SK-N-SH (cell line): Measurements from ENCODE around the gene SRGAP1. TPM values are rescaled to one million over a fixed set of nuclear protein-coding genes. Genes with fewer than 3 reads are reported as not detected.

Experiments
- CTCF ChIA-PET: fragments of 300-600, 350-600 bp; formaldehyde crosslinking; extraction: SDS; loops from one replicate; lab custom pipeline; 2021; lab: Yijun Ruan, JAX
- POLR2A ChIA-PET: fragments of 350-600 bp; sonication (Branson Sonifier 250); formaldehyde crosslinking; extraction: SDS; loops from one replicate; lab custom pipeline; 2020; ENCODE audit warnings: antibody characterized with exemption, inconsistent platforms; lab: Yijun Ruan, JAX
- DNase-seq: peaks from one replicate; pipeline ENCODE4 v3.0.0; 2012
- H2AFZ ChIP-seq: fragments of 200-600 bp; sonication (generic); 2 replicates; pipeline ENCODE4 v1.8.1; 2016; ENCODE audit warnings: antibody characterized with exemption, mild to moderate bottlenecking, low read depth
- H3F3A ChIP-seq: fragments of 200-600 bp; sonication (generic); replicated peaks from 2 replicates; pipeline ENCODE3; 2016; ENCODE audit warnings: antibody characterized with exemption, mild to moderate bottlenecking; ENCODE audit not compliant: insufficient read depth
- H3K27ac ChIP-seq, 2 experiments: fragments of 200-500 bp in 1 of 2; fragments of 200-600 bp in 1 of 2; sonication (Bioruptor generic) in 1 of 2; sonication (generic), shearing (Covaris generic) in 1 of 2; 2 replicates each; pipeline versions ENCODE4 v1.5.1 to v1.6.1; 2014 to 2016; ENCODE audit warnings: low read depth in 2 of 2, inconsistent platforms in 1 of 2, low read length in 1 of 2, mild to moderate bottlenecking in 1 of 2, mixed read lengths in 1 of 2
- H3K27me3 ChIP-seq: fragments of 200-600 bp; sonication (generic), shearing (Covaris generic); 2 replicates; pipeline ENCODE4 v1.6.1; 2016; ENCODE audit warnings: mixed run types; ENCODE audit not compliant: insufficient read depth
- H3K36me3 ChIP-seq, 2 experiments: fragments of 200-500 bp in 1 of 2; fragments of 200-600 bp in 1 of 2; sonication (Bioruptor generic) in 1 of 2; sonication (generic) in 1 of 2; replicated peaks in 1 of 2; 2 replicates each; pipeline versions ENCODE3 to v1.5.1; 2014 to 2016; ENCODE audit warnings: low read length in 1 of 2, mild to moderate bottlenecking in 1 of 2; ENCODE audit not compliant: insufficient read depth in 2 of 2, control insufficient read depth in 1 of 2
- H3K4me1 ChIP-seq, 2 experiments: fragments of 200-500 bp in 1 of 2; fragments of 200-600 bp in 1 of 2; sonication (Bioruptor generic) in 1 of 2; sonication (generic), shearing (Covaris generic) in 1 of 2; 2 replicates each; pipeline versions ENCODE4 v1.5.1 to v1.6.1; 2014 to 2016; ENCODE audit warnings: low read depth in 1 of 2, low read length in 1 of 2, mixed run types in 1 of 2; ENCODE audit not compliant: insufficient read depth in 2 of 2, control insufficient read depth in 1 of 2
- H3K4me2 ChIP-seq: fragments of 200-600 bp; sonication (generic), shearing (Covaris generic); 2 replicates; pipeline ENCODE4 v1.6.1; 2017; ENCODE audit warnings: mixed run types
- H3K4me3 ChIP-seq, 2 experiments: fragments of 200-500 bp in 1 of 2; fragments of 200-600 bp in 1 of 2; sonication (Bioruptor generic) in 1 of 2; sonication (generic), shearing (Covaris generic) in 1 of 2; 2 replicates each; pipeline versions ENCODE4 v1.5.1 to v1.8.1; 2014 to 2016; ENCODE audit warnings: low read depth in 2 of 2, inconsistent platforms in 1 of 2, low read length in 1 of 2, mild to moderate bottlenecking in 1 of 2, mixed read lengths in 1 of 2, moderate library complexity in 1 of 2
- H3K79me2 ChIP-seq: fragments of 200-600 bp; sonication (generic); 2 replicates; pipeline ENCODE4 v1.8.1; 2017; ENCODE audit warnings: mild to moderate bottlenecking; ENCODE audit not compliant: insufficient read depth
- H3K9ac ChIP-seq: fragments of 200-600 bp; sonication (generic); 2 replicates; pipeline ENCODE4 v1.6.1; 2017; ENCODE audit warnings: mixed run types
- H3K9me2 ChIP-seq: fragments of 200-600 bp; sonication (generic); 2 replicates; pipeline ENCODE4 v1.6.1; 2017; ENCODE audit warnings: mixed run types
- H3K9me3 ChIP-seq: fragments of 200-600 bp; sonication (generic); 2 replicates; pipeline ENCODE4 v1.6.1; 2017; ENCODE audit warnings: mixed run types, mild to moderate bottlenecking, moderate library complexity
- H4K20me1 ChIP-seq: fragments of 200-600 bp; sonication (generic); 2 replicates; pipeline ENCODE4 v1.6.1; 2017; ENCODE audit warnings: mild to moderate bottlenecking, mixed run types; ENCODE audit not compliant: insufficient read depth
- CTCF ChIP-seq: fragments of 200-600 bp; sonication (generic); IDR thresholded peaks from 2 replicates; pipeline ENCODE4 v1.6.1; 2017; ENCODE audit warnings: antibody characterized with exemption, mild to moderate bottlenecking, moderate library complexity
- ELF1 ChIP-seq: IDR thresholded peaks from 2 replicates; pipeline ENCODE4 v1.4.0; 2012
- FOSL2 ChIP-seq: IDR thresholded peaks from 2 replicates; pipeline ENCODE4 v1.4.0; 2012; ENCODE audit warnings: low read depth, mild to moderate bottlenecking, moderate library complexity, borderline replicate concordance
- FOXJ3 ChIP-seq: sonication (generic); formaldehyde crosslinking; IDR thresholded peaks from 2 replicates; pipeline ENCODE4 v1.5.1; 2020; ENCODE audit warnings: mild to moderate bottlenecking, missing genetic modification reagents
- PBX3 ChIP-seq: IDR thresholded peaks from 2 replicates; pipeline ENCODE4; 2012
- POLR2AphosphoS5 ChIP-seq: IDR thresholded peaks from 2 replicates; pipeline ENCODE4 v1.6.1; 2012; ENCODE audit warnings: low read depth, low read length
- SIN3A ChIP-seq: IDR thresholded peaks from 2 replicates; pipeline ENCODE4 v1.6.1; 2012; ENCODE audit warnings: low read depth, mild to moderate bottlenecking, low read length, moderate library complexity, borderline replicate concordance
- YY1 ChIP-seq: IDR thresholded peaks from 2 replicates; pipeline ENCODE4 v1.4.0; 2012; ENCODE audit warnings: low read depth, mild to moderate bottlenecking
- WGBS: methylation state at CpG from one replicate; pipeline ENCODE4 v1.1.6; 2017; ENCODE audit warnings: low lambda C conversion rate; 5-methylcytosine and 5-hydroxymethylcytosine counted together
- polyA plus RNA-seq, 3 experiments: library from polyadenylated mRNA; depleted of rRNA; stranded (reverse); fragments of >200 nt; gene quantifications; 2 replicates each; pipeline ENCODE4 v1.2.3, GENCODE V29; 2012
- TF ChIP-seq, protein P1 (sequence below): IDR thresholded peaks from 2 replicates; pipeline ENCODE4 v1.4.0; 2012; ENCODE audit warnings: low read depth, borderline replicate concordance

SRGAP1 gene
- polyA plus RNA-seq, 1 of the 3 experiments (the other 2 are of a cell fraction), result 2.6 TPM

DNA sequence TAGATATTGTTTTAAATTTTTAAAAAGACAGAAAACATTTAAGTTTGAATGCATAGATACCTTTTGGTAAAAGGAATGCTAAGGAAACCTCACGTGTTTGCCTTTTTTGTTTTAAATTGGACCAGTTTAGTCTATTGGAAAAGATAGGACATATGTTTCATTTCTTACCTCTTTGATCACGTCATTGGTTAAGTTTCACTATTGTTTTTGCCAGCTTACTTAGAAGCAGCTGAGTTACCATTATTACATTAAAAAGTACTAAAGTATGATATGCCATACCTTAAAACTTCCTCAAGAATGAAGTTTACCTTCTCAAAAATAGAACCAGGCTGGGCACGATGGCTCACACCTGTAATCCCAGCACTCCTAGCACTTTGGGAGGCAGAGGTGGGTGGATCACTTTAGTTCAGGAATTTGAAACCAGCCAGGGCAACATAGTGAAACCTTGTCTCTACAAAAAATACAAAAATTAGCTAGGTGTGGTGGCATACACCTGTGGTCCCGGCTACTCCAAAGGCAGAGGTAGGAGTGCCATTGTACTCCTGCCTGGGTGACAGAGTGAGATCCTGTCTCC lies 54.4 kb downstream of the SRGAP1 start:
- ChIA-PET CTCF (interaction anchor here (1.0 to 1.8 kb wide), 3 partner anchors 11 to 76 kb away, joined by 3 to 7 read pairs (median 3); partner anchors contain the start of gene SRGAP1), POLR2A (no interaction called here)
- Histone ChIP-seq H3K9me3 (no peaks in the 10 kb centered on the region), H3K27ac (no peak overlapping the region), H3K4me1 (peaks cover 6 to 13% of the 10 kb centered on the region in 2 experiments; a peak in 3 of 4 replicates), H3K9me2 (no peaks in the 10 kb centered on the region), H4K20me1 (no peaks in the 10 kb centered on the region), H3K27me3 (no peaks in the 10 kb centered on the region), H3K79me2 (peaks cover 48% of the 10 kb centered on the region; the same call in 1 of the 2 replicates), H3K9ac (no peak overlapping the region), H2AFZ (no peak overlapping the region), H3K4me2 (no peak overlapping the region), H3K36me3 (no peaks in the 10 kb centered on the region)
- DNase-seq, result no peak
- WGBS, result 95% methylated on average over 4 of the region's 4 CpGs
- TF ChIP-seq SIN3A, result no peak
- TF ChIP-seq ELF1, result no peak
- TF ChIP-seq YY1, result no peak
- TF ChIP-seq CTCF, result no peak
- no peak for TF ChIP-seq POLR2AphosphoS5
- no peak for TF ChIP-seq PBX3
- no peak for TF ChIP-seq FOSL2
- TF ChIP-seq, protein P1, sequence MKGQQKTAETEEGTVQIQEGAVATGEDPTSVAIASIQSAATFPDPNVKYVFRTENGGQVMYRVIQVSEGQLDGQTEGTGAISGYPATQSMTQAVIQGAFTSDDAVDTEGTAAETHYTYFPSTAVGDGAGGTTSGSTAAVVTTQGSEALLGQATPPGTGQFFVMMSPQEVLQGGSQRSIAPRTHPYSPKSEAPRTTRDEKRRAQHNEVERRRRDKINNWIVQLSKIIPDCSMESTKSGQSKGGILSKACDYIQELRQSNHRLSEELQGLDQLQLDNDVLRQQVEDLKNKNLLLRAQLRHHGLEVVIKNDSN, result no peak
- no peak for TF ChIP-seq FOXJ3 (CRISPR knock-in tag)
- TF ChIP-seq, all 33 proteins: peak for 0
- peaks cover 7% of the 10 kb centered on the region for H3F3A ChIP-seq
- H3K4me3 ChIP-seq, result no peak overlapping the region

DNA sequence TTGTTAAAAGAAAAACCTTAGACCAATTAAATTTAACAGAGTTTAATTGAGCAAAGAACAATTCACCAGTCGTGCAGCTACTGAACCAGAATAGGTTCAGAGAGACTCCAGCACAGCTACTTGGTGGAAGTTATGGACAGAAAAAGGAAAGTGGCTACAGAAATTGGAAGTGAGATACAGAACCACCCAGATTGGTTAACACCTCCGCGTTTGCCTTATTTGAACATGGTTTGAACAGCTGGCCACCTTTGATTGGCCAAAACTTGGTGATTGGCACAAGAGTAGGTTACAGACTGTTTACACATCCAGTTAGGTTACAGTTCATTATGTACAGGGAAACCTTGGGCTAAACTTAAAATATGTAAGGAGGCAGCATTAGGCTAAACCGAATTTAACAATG lies 54.9 kb downstream of the SRGAP1 start:
- Histone ChIP-seq H3K4me2 (no peak overlapping the region), H3K79me2 (peaks cover 47% of the 10 kb centered on the region; the same call in 1 of the 2 replicates), H3K9me3 (no peaks in the 10 kb centered on the region), H3K27ac (no peak overlapping the region), H3F3A (peaks cover 7% of the 10 kb centered on the region), H3K9me2 (no peaks in the 10 kb centered on the region), H3K9ac (no peak overlapping the region), H3K36me3 (no peaks in the 10 kb centered on the region), H3K4me1 (peaks cover 6 to 13% of the 10 kb centered on the region in 2 experiments; a peak in 3 of 4 replicates), H3K4me3 (no peak overlapping the region), H4K20me1 (no peaks in the 10 kb centered on the region), H2AFZ (no peak overlapping the region), H3K27me3 (no peaks in the 10 kb centered on the region)
- ChIA-PET POLR2A (no interaction called here), CTCF (interaction anchor here (1.5 kb wide), 1 partner anchor 55 kb away, joined by 4 read pairs; the partner anchor contains the start of gene SRGAP1)
- no peak for DNase-seq
- WGBS, result 83% methylated on average over 4 of the region's 4 CpGs
- TF ChIP-seq SIN3A (no peak), PBX3 (0 out of 2 replicates have a peak, but pooled peaks have one; percentile 18)
